HG03469 (cell line): Measurements from ENCODE around the gene CSTB.

Source experiments
- ATAC-seq: cut with Tn5 transposase; IDR thresholded peaks from one replicate; pipeline ENCODE4 v1.9.1; 2021; ENCODE audit warnings: mild to moderate bottlenecking, moderate library complexity, moderate number of reproducible peaks; ENCODE audit not compliant: unreplicated experiment

Gene CSTB

DNA sequence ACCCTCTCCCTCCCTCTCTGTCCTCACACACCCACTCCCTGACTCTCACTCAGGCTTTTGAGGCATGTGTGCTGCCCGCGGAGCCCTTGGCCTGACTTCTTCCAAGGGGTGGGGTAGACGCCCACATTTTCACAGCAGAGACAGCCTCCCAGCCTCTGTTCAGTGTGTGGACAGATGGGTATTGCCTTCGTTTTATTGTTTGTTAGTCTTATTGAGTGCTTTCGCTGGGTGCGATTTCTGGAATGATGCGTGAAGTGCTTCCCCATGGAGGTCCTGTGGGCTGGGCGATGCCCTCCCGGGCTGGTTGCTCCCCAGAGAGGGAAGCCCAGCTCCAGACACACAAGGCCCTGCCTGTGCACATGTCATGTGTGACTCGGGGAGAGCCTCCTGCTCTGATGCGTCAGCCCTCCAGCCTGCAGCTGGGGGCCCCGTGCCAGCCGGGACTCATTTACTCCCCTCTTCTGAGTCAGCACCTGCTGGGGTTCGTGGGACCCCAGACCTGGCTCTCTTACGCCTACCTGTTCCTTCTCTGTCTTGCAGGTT is 42.5 kb downstream of the CSTB start:
- no peak for ATAC-seq

GRCh38 chr21:43733060-43733459 is 43.0 kb downstream of the CSTB start:
- no peak for ATAC-seq

DNA sequence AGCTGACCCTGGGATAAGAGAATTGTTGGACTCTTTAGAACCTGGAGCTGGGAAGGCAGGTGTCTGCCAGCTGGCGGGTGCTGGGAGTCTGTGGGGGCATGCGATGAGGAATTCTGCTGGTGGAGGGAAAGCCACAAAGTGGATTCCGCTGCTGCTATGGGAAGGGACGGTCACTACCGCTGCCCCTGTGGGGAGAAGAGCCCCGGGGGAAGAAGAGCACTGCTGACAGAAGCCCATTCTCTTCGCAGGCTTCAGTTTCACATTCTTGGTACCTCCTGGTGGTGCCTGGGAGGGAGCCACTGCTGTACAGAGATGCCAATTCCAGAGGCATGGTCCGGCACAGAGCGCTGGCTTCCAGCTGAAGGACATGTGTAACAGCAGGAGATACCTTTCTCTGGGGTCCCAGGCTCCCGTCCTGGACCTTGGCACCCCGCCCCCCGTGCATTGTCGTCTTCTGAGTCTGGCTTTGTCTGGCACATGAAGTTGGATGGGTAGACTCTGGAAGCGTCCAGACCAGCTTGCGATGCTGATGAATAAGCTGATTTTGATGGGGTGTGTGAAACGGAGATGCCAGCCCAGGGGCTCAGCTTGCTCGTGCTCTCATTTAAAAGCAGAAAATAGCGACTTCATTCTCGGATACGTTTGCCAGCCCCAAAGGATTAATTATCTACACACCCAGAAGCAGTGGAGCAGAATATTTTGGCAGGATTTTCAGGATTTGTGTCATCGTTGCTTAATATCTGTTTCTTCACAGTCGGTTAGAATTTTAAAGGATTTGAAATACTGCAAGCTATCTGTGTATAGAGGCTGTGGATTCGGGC is 44.0 kb downstream of the CSTB start:
- ATAC-seq = no peak

DNA sequence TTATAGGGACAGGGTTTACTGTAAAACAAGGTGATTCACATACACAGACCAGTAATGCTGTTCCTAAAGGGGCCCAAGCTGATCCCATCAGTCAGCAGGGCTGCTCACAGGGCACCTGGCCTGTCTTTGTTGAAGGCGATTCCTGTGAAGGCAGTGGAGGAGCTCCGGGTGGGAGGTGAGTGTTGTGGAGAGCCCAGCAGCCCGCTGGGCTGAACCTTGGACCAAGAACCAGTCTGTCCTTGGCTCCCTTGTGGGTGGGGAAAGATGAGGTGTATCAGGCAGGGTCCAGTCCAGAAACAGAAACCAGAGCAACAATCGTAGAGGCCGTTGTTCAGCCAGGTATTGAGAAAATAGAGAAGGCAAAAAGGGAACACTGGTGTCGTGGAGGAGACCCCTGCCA is 44.6 kb downstream of the CSTB start:
- ATAC-seq = no peak

DNA sequence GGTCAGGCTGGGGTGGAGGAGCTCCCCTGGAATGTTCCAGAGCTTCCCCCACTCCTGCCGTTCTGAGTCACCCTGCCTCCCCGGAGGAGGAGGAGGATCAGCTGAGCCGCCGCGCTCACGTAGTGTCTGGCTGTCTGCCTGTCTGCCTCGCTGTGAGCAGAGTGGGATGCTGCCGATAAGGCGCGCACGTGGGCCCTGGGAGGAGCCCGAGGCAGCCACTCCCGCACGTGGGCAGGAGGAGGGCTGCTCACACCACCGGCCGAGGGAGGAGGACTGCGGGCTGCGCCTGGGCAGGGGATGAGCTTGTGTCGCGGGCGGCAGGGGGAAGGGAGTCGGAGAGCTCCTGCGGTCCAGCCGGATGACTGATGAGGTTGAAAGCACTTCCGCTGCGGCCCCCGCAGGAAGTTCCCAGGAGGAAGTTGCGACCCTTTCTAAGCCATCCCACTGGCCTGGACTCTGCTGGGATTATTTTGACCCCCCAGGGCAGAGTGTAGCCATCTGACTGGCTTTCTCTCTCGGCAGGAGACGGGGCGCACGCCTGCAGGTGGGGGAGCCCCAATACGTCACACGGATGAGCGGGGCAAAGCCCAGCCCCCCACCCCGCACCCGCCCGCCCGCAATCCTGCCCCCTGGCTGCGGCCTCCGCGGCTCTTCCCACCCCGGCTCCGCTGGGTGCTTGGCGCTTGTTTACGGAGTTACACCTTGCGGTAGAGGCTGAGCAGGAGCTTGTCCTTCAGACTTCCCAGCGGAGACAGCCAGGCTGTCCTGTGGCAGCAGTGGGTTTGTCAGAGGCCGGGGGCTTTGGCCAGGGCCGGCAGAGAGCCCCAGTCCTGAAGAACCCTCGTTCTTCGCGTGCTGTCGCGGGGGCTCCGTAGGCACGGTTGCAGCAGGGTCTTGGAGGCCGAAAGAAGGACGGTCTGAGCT is 47.4 kb downstream of the CSTB start:
- peak; percentile 51 for ATAC-seq

DNA sequence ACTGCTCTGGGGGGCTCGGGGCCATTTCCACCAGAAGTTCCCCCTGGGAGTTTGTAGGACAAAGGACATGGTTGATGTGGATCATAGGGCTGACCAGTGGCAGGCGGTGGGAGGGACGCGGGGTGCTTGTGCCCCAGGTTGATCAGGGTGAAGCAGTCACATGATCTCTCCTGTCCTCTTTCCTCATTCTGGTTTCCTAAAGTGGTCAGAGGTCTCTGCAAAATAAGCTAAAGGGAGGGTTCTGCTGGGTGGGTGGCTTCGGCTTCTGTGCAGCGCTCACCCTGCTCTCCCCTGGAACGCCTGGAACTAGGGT is 48.0 kb downstream of the CSTB start:
- ATAC-seq = no peak

GRCh38 chr21:43727519-43728153 is 48.5 kb downstream of the CSTB start:
- ATAC-seq = no peak

DNA sequence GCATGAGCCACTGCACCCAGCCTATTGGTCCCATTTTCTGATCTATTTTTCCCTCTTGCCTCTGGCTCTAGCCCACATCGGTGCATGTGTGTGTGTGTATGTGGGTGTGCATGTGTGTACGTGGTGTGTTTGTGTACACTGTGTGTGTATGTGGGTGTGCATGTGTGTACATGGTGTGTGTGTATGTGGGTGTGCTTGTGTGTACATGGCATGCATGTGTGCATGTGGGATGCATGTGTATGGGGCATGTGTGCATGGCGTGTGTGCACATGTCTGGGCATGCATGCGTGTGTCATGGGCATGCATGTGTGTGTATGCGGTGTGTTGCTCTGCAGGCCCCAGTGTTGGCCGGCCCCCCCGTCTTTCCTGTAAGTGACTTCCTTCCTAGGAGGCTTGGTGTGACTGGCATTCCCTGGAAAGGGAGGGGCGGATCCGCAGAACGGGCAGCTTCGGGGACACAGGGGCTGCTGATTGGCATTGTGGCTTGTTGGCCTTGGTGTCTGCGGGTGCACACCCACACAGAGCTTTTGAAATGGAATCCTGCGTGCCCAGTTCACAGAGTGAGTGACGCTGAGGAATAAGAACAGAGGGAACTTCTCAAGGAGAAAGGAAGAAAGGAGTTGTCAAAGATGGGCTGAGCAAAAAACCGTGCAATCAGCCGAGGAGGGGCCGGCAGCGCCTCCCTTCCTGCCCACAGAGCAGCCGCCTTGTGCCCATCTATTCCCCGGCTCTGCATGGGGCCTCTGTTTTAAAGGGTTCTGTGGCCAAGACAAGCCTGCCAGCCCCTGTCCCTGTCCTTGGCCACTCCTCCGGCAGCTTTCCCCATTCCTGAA is 49.2 kb downstream of the CSTB start:
- ATAC-seq = no peak
